Naive thymus-derived CD8-positive, alpha-beta T cell (primary cell): ENCODE results near the gene ARHGEF11. TPM values are rescaled to one million over a fixed set of nuclear protein-coding genes. Genes with fewer than 3 reads are reported as not detected.

Experiments used
- ATAC-seq, 2 donors: fragments of 150-1000 bp; cut with Tn5 transposase in 1 of 2; sonication (Bioruptor Pico), chemical (Tn5 transposase) in 1 of 2; 1 replicate in 1 of 2; 2 replicates in 1 of 2; pipeline ENCODE4 v1.10.0; 2021; ENCODE audit warnings: mild to moderate bottlenecking in 2 of 2, moderate library complexity in 2 of 2
- POLR2A ChIA-PET: fragments of 350-600 bp; sonication (Branson Sonifier 250); formaldehyde crosslinking; loops from one replicate; lab custom pipeline; 2021; ENCODE audit warnings: antibody characterized with exemption; lab: Charles Lee
- DNase-seq, 10 donors: peaks; one replicate each; pipeline versions ENCODE4 v3.0.0 to v3.0.0-alpha.2; 2020 to 2022
- H3K27ac Mint-ChIP-seq, 10 donors: one replicate each; pipeline ENCODE4 v1.8.0; 2020 to 2022; ENCODE audit warnings: mild to moderate bottlenecking in 10 of 10, mixed read lengths in 10 of 10, moderate library complexity in 4 of 10, inconsistent platforms in 1 of 10
- H3K27me3 Mint-ChIP-seq, 5 donors: one replicate each; pipeline ENCODE4 v1.8.0; 2021 to 2022; ENCODE audit warnings: mixed read lengths in 5 of 5
- H3K36me3 Mint-ChIP-seq, 3 donors: one replicate each; pipeline ENCODE4 v1.8.0; 2020 to 2022; ENCODE audit warnings: mixed read lengths in 3 of 3, mild to moderate bottlenecking in 2 of 3, inconsistent platforms in 1 of 3
- H3K4me1 Mint-ChIP-seq, 4 donors: one replicate each; pipeline ENCODE4 v1.8.0; 2021 to 2022; ENCODE audit warnings: mixed read lengths in 4 of 4
- H3K4me3 Mint-ChIP-seq, 10 donors: one replicate each; pipeline ENCODE4 v1.8.0; 2020 to 2022; ENCODE audit warnings: mild to moderate bottlenecking in 10 of 10, mixed read lengths in 10 of 10, moderate library complexity in 6 of 10, inconsistent platforms in 1 of 10
- H3K9me3 Mint-ChIP-seq, 9 donors: one replicate each; pipeline ENCODE4 v1.8.0; 2020 to 2022; ENCODE audit warnings: mixed read lengths in 9 of 9, mild to moderate bottlenecking in 3 of 9, inconsistent platforms in 1 of 9, moderate library complexity in 1 of 9
- polyA plus RNA-seq, 3 donors: library from polyadenylated mRNA; unstranded; fragments of 300-500 nt; fragmentation: Illumina TruSeq; gene quantifications; one replicate each; pipeline ENCODE4 v1.2.3, GENCODE V29; 2021
- total RNA-seq, 8 experiments: library from RNA in 2 of 8; stranded (reverse) in 2 of 8; gene quantifications; one replicate each; pipeline ENCODE4 v1.2.3 and lab custom pipeline; 2021 to 2026

ARHGEF11 gene
- total and polyA plus RNA-seq, 5 experiments from 2014 or later = 4.5 to 35.3 (median 15.8) TPM

- POLR2A ChIA-PET = no interaction called here
- Mint-ChIP-seq H3K4me3 (no peak overlapping the region), H3K27ac (no peak overlapping the region), H3K27me3 (peaks cover 12 to 38% (median 19%) of the 10 kb centered on the region in 5 donors), H3K36me3 (no peaks in the 10 kb centered on the region), H3K9me3 (no peaks in the 10 kb centered on the region), H3K4me1 (peaks cover 0 to 4% (median 0%) of the 10 kb centered on the region in 4 donors)
- DNase-seq = no peak
- ATAC-seq = no peak
Observed at GRCh38 chr1:157011845-157012244, 33.7 kb downstream of the ARHGEF11 start.

- H3K36me3 Mint-ChIP-seq = no peaks in the 10 kb centered on the region
- DNase-seq (no peak), ATAC-seq (no peak)
- H3K9me3 Mint-ChIP-seq = no peaks in the 10 kb centered on the region
- POLR2A ChIA-PET = no interaction called here
- peaks cover 16 to 38% (median 28%) of the 10 kb centered on the region in 5 donors for H3K27me3 Mint-ChIP-seq
- peaks cover 0 to 4% (median 0%) of the 10 kb centered on the region in 4 donors for H3K4me1 Mint-ChIP-seq
- no peak overlapping the region for H3K27ac Mint-ChIP-seq
- H3K4me3 Mint-ChIP-seq = no peak overlapping the region
Observed at GRCh38 chr1:157008502-157008901, 37.0 kb downstream of the ARHGEF11 start.

GRCh38 chr1:157007306-157007705, 38.2 kb downstream of the ARHGEF11 start:
- peak overlapping the region in 1 of 10 donors; percentile 1 for H3K27ac Mint-ChIP-seq
- POLR2A ChIA-PET = no interaction called here

GRCh38 chr1:157006676-157007075, 38.9 kb downstream of the ARHGEF11 start:
- H3K27me3 Mint-ChIP-seq = peaks cover 14 to 34% (median 24%) of the 10 kb centered on the region in 5 donors
- H3K4me1 Mint-ChIP-seq = peaks cover 0 to 4% (median 0%) of the 10 kb centered on the region in 4 donors
- H3K9me3 Mint-ChIP-seq = no peaks in the 10 kb centered on the region
- no peak overlapping the region for H3K27ac Mint-ChIP-seq
- POLR2A ChIA-PET = no interaction called here
- no peak for DNase-seq
- no peak for ATAC-seq
- no peak overlapping the region for H3K4me3 Mint-ChIP-seq
- no peaks in the 10 kb centered on the region for H3K36me3 Mint-ChIP-seq

More at GRCh38 chr1:157007306-157007705, 38.2 kb downstream of the ARHGEF11 start:
- Mint-ChIP-seq H3K36me3 (no peaks in the 10 kb centered on the region), H3K4me3 (no peak overlapping the region), H3K27me3 (peaks cover 16 to 38% (median 28%) of the 10 kb centered on the region in 5 donors), H3K4me1 (peaks cover 0 to 4% (median 0%) of the 10 kb centered on the region in 4 donors), H3K9me3 (no peaks in the 10 kb centered on the region)
- DNase-seq (no peak), ATAC-seq (no peak)

- peaks cover 0 to 4% (median 0%) of the 10 kb centered on the region in 4 donors for H3K4me1 Mint-ChIP-seq
- H3K4me3 Mint-ChIP-seq = no peak overlapping the region
- peaks cover 14 to 32% (median 20%) of the 10 kb centered on the region in 5 donors for H3K27me3 Mint-ChIP-seq
- ATAC-seq = no peak
- DNase-seq = no peak
- POLR2A ChIA-PET = no interaction called here
- no peak overlapping the region for H3K27ac Mint-ChIP-seq
- no peaks in the 10 kb centered on the region for H3K9me3 Mint-ChIP-seq
- H3K36me3 Mint-ChIP-seq = no peaks in the 10 kb centered on the region
Observed at GRCh38 chr1:157005965-157006364, 39.6 kb downstream of the ARHGEF11 start.

- DNase-seq (no peak), ATAC-seq (no peak)
- H3K4me1 Mint-ChIP-seq = peaks cover 0 to 4% (median 0%) of the 10 kb centered on the region in 4 donors
- H3K27me3 Mint-ChIP-seq = peaks cover 11 to 32% (median 19%) of the 10 kb centered on the region in 5 donors
- POLR2A ChIA-PET = no interaction called here
- H3K36me3 Mint-ChIP-seq = no peaks in the 10 kb centered on the region
- no peak overlapping the region for H3K27ac Mint-ChIP-seq
- no peak overlapping the region for H3K4me3 Mint-ChIP-seq
- no peaks in the 10 kb centered on the region for H3K9me3 Mint-ChIP-seq
Observed at GRCh38 chr1:157004806-157005205, 40.7 kb downstream of the ARHGEF11 start.

- H3K27me3 Mint-ChIP-seq = peaks cover 10 to 32% (median 15%) of the 10 kb centered on the region in 5 donors
- POLR2A ChIA-PET = no interaction called here
- peaks cover 0 to 4% (median 0%) of the 10 kb centered on the region in 4 donors for H3K4me1 Mint-ChIP-seq
- no peaks in the 10 kb centered on the region for H3K9me3 Mint-ChIP-seq
- H3K36me3 Mint-ChIP-seq = no peaks in the 10 kb centered on the region
- DNase-seq (no peak), ATAC-seq (no peak)
- H3K4me3 Mint-ChIP-seq = peak overlapping the region in 1 of 10 donors; percentile 29
- no peak overlapping the region for H3K27ac Mint-ChIP-seq
Observed at GRCh38 chr1:157004327-157004726, 41.2 kb downstream of the ARHGEF11 start.

- Mint-ChIP-seq H3K9me3 (no peaks in the 10 kb centered on the region), H3K36me3 (no peaks in the 10 kb centered on the region), H3K27ac (no peak overlapping the region), H3K4me1 (no peaks in the 10 kb centered on the region), H3K4me3 (no peak overlapping the region), H3K27me3 (peaks cover 4 to 18% (median 13%) of the 10 kb centered on the region in 5 donors)
- DNase-seq (no peak), ATAC-seq (no peak)
- POLR2A ChIA-PET = no interaction called here
Observed at GRCh38 chr1:157001304-157001703, 44.2 kb downstream of the ARHGEF11 start.

- no peak for DNase-seq
- Mint-ChIP-seq H3K27ac (no peak overlapping the region), H3K4me1 (no peaks in the 10 kb centered on the region), H3K9me3 (no peaks in the 10 kb centered on the region), H3K27me3 (peaks cover 8 to 25% (median 16%) of the 10 kb centered on the region in 5 donors), H3K4me3 (no peak overlapping the region), H3K36me3 (no peaks in the 10 kb centered on the region)
- no peak for ATAC-seq
- POLR2A ChIA-PET = no interaction called here
Observed at GRCh38 chr1:157000686-157001085, 44.9 kb downstream of the ARHGEF11 start.

- DNase-seq (no peak), ATAC-seq (no peak)
- POLR2A ChIA-PET = no interaction called here
- Mint-ChIP-seq H3K36me3 (no peaks in the 10 kb centered on the region), H3K4me3 (no peak overlapping the region), H3K4me1 (no peaks in the 10 kb centered on the region), H3K27ac (no peak overlapping the region), H3K27me3 (peaks cover 10 to 21% (median 19%) of the 10 kb centered on the region in 5 donors), H3K9me3 (no peaks in the 10 kb centered on the region)
Observed at GRCh38 chr1:156999596-157000320, 45.8 kb downstream of the ARHGEF11 start.

GRCh38 chr1:156998840-156999500, 46.6 kb downstream of the ARHGEF11 start:
- POLR2A ChIA-PET = no interaction called here
- ATAC-seq = no peak
- no peaks in the 10 kb centered on the region for H3K9me3 Mint-ChIP-seq
- no peak overlapping the region for H3K27ac Mint-ChIP-seq
- H3K4me1 Mint-ChIP-seq = no peaks in the 10 kb centered on the region
- H3K27me3 Mint-ChIP-seq = peaks cover 11 to 21% (median 11%) of the 10 kb centered on the region in 5 donors
- no peak overlapping the region for H3K4me3 Mint-ChIP-seq
- no peaks in the 10 kb centered on the region for H3K36me3 Mint-ChIP-seq
- no peak for DNase-seq

GRCh38 chr1:156998301-156998700, 47.2 kb downstream of the ARHGEF11 start:
- no peak overlapping the region for H3K4me3 Mint-ChIP-seq

GRCh38 chr1:156995412-156995811, 50.1 kb downstream of the ARHGEF11 start:
- Mint-ChIP-seq H3K27me3 (peaks cover 10 to 29% (median 17%) of the 10 kb centered on the region in 5 donors), H3K27ac (no peak overlapping the region), H3K4me1 (no peaks in the 10 kb centered on the region), H3K4me3 (no peak overlapping the region), H3K9me3 (no peaks in the 10 kb centered on the region), H3K36me3 (no peaks in the 10 kb centered on the region)
- POLR2A ChIA-PET = no interaction called here
- DNase-seq (no peak), ATAC-seq (no peak)

More at GRCh38 chr1:156998301-156998700, 47.2 kb downstream of the ARHGEF11 start:
- H3K27me3 Mint-ChIP-seq = peaks cover 10 to 23% (median 11%) of the 10 kb centered on the region in 5 donors
- H3K27ac Mint-ChIP-seq = no peak overlapping the region
- no peaks in the 10 kb centered on the region for H3K4me1 Mint-ChIP-seq
- no peaks in the 10 kb centered on the region for H3K36me3 Mint-ChIP-seq
- POLR2A ChIA-PET = no interaction called here
- ATAC-seq = no peak
- DNase-seq = no peak
- H3K9me3 Mint-ChIP-seq = no peaks in the 10 kb centered on the region
